NCI-H2227 treated with DMSO at 0.1 percent for 48 hours (cell line): Measurements from ENCODE around the gene PTAFR.
A peak's percentile ranks its signal among the peaks of the same experiment; 100 is the strongest.

Experiments used
- DNase-seq: peaks from one replicate; lab custom pipeline; 2025; lab: John Stamatoyannopoulos, UW

The PTAFR gene

GRCh38 chr1:28118640-28119307, 57.7 kb downstream of the PTAFR start:
- DNase-seq = no peak

GRCh38 chr1:28115267-28115666, 61.2 kb downstream of the PTAFR start:
- DNase-seq = no peak

- no peak for DNase-seq
Measured at GRCh38 chr1:28114844-28115243, 61.6 kb downstream of the PTAFR start.

GRCh38 chr1:28113242-28113572, 63.3 kb downstream of the PTAFR start:
- no peak for DNase-seq

- DNase-seq = no peak
Measured at GRCh38 chr1:28112388-28113241, 63.9 kb downstream of the PTAFR start.

- no peak for DNase-seq
Measured at GRCh38 chr1:28111157-28111556, 65.3 kb downstream of the PTAFR start.

GRCh38 chr1:28110555-28110954, 65.9 kb downstream of the PTAFR start:
- no peak for DNase-seq

GRCh38 chr1:28109639-28110038, 66.9 kb downstream of the PTAFR start:
- DNase-seq = no peak

- no peak for DNase-seq
Measured at GRCh38 chr1:28108001-28108400, 68.5 kb downstream of the PTAFR start.

- peak; percentile 69 for DNase-seq
Measured at GRCh38 chr1:28104866-28105467, 71.5 kb downstream of the PTAFR start.

GRCh38 chr1:28102189-28102588, 74.3 kb downstream of the PTAFR start:
- no peak for DNase-seq

- no peak for DNase-seq
Measured at GRCh38 chr1:28099050-28099769, 77.3 kb downstream of the PTAFR start.
